Activated CD8-positive, alpha-beta memory T cell treated with anti-CD3 and anti-CD28 coated beads, Interleukin-2, amount 50 U/mL, for 1 hour (primary cell): ENCODE measurements around the gene RNGTT.

Experiments
- DNase-seq: peaks from one replicate; pipeline ENCODE4 v3.0.0-alpha.2; 2020; ENCODE audit errors: extremely low read depth

Gene RNGTT

DNA sequence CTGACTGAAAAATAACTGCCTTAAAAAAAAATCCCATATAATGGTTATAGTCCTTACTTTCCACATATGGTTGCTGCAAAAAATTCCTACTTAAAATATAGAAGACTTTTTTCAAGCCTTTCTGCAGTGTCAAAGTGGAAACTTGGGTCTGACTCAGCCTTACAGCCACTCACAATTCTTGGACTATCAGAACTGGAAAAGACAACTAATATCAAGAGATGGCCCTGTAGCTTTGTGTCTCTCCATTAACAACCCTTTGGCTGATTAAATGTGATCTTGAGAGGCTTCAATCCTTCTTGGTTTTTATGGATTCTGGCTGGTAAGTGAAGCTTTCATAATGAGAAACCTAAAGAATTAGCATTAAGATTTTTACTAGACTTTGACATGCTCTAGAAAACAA is 307.8 kb downstream of the RNGTT start:
- DNase-seq, result no peak

DNA sequence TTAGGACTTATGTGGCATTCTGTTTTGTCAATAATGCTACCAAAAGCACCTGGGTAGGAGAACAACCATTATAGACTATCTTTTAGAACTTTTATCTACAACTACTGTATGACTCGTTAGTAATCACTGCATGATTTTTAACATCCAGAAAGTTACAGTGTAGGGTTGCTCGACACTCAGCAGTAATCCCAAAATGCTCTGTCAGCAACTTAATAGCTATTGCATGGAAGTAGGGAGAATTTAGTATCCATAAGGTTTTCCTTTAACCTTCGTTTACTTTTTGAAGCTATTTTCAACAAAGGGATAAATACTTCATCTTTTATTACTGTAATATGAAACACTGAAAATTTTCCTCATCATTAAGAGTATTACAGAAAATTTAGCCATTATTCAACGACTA is 309.5 kb downstream of the RNGTT start:
- DNase-seq, result no peak

DNA sequence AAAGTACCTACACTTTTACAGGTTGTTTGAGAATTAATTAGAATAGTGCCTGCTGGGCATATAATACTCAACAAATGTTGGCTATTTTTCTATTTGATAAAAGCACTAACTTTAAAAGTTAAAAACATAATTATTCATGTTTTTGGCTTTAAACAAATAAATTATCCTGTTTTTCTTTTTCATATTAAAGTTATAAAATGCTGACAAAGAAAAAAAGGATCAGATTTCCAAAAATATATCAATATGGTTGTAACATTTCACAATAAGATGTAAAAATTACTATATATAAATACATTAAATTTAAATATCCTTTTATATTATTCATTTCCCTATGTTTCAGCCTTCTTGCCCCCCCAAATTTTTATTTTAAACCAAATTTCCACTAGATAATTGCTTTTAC is 312.0 kb downstream of the RNGTT start:
- DNase-seq, result no peak

DNA sequence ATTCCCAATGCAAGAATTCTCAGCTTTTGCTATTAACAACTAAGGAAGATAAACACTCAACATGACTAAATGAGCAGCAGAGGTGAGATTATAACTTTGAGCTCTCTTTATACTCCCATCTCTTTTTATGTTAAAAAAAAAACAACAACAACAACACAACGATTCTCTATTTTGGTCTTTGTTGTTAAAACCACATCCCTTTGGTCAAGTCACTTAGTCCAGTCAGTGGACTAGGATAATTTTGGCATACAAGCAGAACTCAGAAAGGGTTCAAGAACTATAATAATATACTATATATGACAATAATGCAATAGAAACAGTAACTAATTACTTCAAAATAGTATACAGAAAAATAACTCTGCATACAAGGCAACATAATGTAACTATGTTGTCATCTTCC is 312.4 kb downstream of the RNGTT start:
- no peak for DNase-seq

DNA sequence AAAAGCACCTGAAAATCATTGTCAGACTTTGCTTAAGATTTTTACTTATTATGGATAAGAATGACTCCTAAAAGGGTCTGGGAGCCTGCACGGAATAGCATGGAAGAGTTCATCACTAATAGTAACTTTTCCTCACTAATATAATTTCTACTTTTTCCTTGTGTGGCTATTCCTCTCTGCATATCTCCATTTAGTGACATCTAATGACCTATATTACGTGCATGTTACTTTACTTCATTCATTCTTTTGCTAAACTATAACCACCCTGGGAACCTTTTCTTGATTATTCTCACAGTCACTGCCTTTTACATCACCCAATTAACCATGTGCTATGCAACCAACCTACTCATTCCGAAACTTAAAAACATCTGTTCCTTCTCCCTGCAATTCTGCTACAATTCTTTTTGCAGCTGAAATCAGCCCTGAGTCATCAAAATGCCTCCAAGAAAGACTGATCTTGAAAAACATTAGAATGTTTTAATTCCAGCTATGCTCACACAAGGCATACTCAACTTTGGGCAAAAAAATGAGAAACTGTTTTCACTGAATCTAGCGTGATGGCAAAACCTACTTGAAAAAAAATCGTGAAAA is 313.3 kb downstream of the RNGTT start:
- DNase-seq, result no peak

DNA sequence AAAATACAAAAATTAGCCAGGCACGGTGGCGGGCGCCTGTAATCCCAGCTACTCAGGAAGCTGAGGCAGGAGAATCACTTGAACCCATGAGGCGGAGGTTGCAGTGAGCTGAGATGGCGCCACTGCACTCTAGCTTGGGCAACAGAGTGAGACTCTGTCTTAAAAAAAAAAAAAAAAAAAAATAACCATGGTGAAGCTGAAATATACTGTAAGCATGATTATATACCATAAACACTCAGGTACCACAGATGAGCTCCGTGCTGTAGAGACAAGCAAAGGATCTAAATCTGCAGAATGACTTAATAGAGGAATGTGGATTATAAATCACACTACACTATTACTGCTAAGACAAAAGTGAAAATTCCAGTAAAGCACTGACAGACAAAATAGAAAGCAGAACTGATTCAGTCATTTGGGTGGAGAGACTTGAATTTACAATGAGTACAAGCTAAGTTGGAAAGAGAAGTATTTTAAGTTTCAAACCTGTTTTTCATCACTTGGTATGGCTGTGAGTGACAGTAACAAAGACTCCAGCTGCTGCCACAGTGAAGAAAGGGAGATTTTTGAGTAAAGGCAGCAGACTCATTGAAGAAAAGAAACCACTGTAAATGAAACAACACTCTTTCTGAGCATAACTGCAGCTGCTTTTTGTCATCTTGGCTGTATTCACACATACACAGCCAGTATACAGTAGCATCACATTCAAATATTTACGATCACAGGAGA is 322.1 kb downstream of the RNGTT start:
- no peak for DNase-seq

DNA sequence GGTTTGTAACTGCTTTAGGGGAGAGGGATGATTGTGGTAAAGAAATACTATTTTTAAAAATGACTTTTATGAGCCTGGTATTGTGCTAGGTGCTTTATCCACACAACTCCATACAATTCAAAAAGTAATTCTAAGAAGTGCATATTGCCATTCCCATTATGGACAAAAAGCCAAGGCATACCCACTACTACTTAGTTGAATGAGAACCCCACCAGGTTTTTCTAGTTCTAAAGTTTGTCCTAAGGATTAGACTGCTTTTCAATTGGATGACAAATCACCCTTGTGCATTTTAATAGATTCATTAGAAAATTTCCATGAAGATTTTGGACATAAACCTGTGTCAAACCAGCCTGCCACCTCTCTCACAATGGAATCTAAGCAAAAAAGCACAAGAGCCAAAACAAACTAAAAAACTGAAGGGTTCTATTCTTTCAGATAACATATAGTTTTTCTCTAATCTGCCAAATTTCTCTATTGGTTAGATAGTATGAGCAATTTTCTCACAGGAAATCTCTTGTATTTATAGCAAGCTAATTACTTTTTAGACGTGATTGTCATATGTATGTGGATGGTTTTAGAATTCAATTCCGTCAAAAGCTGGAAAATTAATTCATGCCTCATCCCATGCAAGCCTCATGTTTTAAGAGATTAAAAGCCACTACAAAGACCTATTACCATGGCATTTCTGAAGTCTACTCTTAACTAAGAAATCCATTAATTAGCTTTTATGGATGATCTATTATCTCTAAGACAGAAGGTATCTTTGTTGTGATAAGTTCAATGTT is 325.5 kb downstream of the RNGTT start:
- DNase-seq, result no peak

DNA sequence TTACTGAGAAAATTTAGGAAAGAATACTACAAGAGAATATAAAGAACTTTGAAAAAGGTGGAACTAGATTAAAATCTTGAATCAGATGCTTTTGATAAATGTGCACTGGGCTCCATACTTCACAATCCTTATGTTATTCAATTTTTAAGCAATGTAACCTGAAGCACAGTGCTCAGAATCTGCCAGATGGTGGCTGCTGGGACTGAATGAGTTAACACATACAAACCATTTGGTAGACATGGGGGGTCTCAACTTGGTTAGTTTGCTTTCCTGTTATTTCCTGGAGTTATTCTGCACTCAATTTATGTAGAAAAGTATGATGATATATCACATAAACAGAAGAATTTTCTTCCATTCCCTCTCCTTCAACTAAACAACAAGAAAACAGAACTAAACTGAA is 326.5 kb downstream of the RNGTT start:
- DNase-seq, result no peak

DNA sequence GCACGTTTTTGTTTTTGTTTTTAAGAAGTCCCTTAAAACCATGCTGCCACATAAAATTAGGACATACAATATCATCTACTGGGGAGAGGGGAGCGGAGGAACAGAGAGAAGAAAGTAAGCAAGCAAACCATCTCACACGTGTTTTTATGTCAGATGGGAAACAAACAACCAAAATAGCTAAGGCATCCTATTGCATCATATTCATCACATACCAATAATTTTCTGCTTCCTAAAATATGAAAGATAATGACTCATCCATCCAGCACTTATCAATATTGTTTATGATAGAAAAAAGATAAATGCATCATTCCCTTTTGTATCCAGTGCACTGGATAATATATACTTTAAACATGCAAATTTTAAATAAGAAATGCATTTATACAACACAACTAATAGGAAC is 329.6 kb downstream of the RNGTT start:
- DNase-seq, result no peak

DNA sequence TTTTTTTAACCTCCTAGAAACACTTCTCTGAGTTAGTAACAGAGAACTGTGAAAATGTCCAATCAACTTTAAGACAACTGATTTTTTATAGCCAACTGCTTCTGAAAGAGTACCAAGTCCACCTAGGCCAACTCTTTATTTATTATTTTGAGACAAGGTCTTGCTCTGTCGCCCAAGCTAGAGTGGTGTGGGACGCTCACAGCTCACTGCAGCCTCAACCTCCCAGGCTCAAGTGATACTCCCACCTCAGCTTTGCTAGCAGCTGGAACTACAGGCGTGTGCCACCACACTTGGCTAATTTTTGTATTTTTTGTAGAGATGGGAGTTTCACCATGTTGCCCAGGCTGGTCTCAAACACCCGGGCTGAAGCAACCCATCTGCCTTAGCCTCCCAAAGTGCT is 331.6 kb downstream of the RNGTT start:
- DNase-seq, result no peak

DNA sequence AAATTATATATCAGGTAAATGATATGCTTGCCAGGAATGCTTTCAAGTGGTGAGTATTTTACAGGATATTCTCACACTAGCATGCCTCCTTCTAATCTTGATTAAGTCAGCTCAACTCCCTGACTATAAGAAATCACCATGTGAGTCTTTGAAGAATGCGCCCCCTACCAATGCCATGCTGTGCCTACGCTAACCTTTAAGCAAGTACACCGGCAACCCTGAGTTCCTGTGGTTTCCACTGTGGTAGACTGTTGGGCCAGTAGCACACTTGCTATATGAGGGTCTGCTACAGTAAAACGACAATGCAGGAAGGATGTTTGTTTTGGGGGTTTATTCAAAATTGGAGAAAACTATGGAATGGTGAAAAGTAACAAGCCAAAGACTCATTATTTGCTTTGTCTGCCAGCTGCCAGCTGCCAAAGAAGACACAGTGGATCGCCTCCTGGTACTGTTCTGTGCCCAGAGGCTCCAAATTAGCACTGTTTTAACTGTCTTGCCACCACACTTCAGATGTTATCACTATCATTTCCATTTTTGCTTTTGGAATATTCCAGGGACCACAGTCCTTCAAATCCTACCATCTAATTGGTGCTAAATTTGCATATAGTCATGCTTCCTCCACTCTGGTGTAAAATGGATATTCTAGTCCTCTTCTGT is 333.5 kb downstream of the RNGTT start:
- DNase-seq, result no peak

DNA sequence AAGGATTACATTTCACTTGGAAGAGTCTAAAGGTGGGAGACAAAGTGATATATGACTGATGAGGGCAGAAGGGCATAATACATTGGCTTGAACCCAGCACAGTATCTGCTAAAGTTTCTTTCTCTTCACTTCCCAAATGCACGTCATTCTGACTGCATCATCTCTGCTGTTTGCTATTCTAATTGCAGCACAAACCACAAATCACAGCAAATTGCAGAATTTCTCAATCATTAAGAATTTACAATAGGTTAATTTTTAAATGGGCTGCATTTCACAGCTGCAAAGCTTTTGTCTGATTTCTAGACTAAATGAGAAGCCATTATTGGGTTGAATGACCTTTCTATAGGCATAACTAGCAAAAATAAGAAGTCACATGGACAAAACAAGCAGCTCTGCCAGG is 337.0 kb downstream of the RNGTT start:
- DNase-seq, result no peak

DNA sequence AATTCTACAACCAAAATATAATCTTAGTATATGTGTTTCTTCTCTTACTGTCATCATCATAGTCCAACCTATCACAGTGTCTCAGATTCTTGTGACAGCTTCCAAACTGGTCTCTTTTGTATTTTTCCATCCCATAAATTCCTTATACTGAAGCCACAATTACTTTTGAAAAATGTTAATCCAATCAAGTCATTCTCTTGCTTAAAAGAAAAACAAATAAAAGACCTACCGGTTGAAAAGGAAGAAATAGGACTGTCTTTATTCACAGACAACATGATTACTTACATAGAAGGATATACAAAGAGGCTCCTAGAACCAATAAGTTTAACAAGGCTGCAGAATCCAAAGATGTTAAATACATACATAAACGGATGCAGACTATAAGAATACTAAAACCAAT is 339.9 kb downstream of the RNGTT start:
- no peak for DNase-seq

DNA sequence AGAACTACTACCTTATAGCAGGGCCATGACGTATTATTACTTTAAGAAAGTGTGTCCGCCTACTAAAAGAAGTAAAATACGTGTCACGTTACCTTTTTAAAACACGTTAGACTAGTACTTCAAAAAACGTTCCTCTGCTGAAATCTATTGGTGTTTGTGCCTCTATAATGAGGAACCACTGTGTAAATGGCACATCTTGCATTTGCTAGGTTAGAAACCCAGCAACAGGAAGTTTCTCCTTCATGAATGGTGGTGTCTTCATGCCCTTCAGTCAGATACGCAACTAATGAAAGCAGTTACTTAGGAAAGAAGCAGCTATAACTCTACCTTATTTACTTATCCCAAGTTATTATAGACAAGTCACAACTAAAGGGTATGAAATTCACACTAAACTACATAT is 343.5 kb downstream of the RNGTT start:
- DNase-seq, result no peak

DNA sequence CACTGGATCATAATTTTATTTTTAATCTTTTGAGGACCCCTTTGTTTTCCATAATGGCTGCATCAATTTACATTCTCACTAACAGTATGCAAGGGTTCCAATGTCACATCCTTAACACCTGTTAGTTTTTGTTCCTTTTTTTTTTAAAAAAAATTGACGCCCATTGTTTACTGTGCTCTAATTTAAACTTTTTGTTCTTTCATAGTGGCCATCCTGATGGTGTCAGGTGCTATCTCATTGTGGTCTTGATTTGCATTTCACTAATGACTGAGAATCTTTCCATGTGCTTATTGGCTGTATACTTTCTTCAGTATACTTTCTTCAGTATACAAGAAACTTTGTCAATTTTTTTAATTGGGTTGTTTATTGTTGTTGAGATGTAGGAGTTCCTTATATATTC is 347.0 kb downstream of the RNGTT start:
- no peak for DNase-seq

DNA sequence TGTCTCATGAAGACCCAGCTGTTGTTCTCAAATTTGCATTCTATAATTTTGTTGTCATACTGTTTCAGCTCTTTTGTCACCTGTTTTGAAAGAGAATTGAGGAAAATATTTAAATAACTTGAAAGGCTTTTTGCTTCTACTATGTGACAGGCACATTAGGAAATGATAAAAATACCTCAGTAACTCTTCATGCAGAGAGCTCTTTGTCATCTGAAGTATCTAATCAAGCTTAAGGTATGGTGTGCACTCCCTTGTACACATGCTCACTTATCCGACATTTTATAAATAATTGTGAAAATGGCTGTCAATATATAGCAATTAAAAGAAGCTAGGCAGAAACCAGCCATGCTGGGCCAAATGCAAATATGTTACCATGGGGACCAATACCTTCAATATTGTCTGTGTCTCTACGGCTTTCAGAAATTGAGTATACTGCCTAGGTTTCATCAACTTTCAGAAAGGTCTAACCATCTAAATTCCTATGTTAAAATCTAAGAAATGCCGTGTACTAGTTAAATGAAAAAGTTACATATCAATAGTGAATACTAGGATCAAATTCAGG is 349.0 kb downstream of the RNGTT start:
- no peak for DNase-seq

DNA sequence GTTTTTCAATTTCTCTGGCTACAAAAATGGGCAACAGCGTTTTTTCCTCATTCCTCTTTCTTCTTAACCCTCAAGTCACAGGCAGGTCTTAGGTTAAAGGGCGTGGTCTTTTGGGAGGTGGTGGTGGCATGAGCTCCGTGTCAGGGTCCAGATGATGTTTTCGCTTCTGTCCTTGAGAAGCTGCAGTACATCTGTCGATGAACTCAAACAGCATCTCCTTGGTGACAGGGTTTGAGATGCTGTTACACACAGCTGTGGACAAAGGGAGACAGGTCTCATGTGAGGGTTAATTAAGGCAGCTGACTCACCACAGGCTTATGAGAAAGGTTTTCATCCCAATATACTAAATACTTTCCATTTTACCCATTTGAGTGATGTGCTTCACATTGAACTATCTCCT is 350.8 kb downstream of the RNGTT start:
- DNase-seq, result no peak

DNA sequence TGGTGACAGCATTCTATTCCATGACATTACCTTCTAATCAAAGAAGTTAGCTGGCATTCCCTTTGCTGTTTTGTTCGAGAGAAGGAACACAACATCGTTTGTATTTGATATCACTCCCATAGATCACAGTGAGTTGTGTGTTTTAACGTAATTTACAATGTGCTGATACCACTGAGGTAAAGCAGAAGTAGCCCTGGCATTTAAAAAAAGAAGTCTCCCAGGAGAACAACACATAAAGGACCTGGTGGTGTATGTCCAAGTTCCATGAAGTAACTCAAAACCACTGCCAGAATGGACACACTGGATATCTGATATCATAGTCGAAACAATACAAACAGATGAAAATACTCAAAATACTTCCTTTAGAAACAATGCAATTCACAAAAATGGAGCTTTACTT is 351.7 kb downstream of the RNGTT start:
- no peak for DNase-seq

DNA sequence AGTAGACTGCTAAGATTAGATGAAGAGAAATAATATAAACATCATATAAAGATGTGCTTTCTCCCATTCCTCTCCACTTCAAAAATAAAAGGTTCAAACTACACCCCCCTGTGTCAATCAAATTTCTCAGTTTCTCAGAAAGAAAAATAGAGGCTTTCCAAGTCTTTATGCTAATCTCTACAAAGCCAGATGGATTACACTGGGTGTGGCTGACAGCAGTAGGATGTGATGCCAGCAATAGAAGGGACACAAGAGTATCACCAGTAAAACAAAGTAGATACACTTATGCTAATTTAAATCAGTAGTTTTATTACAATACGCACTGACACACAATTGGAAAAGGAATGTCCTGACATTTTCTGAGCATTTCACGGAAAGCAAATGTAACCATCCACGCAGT is 353.4 kb downstream of the RNGTT start:
- no peak for DNase-seq

DNA sequence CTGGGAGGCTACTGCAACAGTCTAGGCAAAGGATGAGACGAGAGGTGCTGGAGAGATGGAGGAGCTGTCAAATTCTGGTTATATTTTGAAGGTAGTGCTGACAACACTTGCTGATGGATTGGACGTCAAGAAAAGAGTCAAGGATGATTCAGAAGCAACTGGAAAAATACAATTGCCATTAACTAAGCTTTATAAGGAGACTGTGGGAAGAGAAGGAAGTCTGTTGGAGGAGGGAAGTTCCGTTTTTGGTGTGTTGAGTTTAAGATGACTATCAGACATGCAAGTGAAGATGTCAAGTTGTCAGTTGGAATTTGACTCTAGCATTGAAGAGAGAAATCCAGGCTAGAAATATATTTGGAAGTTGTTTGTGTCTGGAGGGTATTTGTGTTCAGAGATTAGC is 358.1 kb downstream of the RNGTT start:
- DNase-seq, result no peak

DNA sequence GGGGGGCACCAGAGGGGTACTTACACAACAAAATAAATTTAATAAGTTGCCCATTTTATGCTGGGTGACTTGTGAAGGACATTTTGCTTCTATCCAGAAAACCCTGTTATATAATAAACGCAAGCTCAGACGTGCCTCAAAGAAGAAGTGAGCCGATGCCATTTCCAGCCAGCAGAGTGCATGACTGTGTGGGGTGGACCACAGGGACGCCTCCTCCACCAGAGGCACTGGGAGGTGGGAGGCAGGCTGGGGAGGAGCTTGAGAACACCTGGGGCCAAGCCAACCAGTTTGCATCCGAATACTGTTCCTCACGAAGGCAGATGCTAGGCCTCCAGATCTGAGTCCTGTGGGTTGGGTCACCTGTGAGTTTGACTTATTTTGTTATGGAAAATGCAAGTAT is 363.8 kb downstream of the RNGTT start:
- no peak for DNase-seq

DNA sequence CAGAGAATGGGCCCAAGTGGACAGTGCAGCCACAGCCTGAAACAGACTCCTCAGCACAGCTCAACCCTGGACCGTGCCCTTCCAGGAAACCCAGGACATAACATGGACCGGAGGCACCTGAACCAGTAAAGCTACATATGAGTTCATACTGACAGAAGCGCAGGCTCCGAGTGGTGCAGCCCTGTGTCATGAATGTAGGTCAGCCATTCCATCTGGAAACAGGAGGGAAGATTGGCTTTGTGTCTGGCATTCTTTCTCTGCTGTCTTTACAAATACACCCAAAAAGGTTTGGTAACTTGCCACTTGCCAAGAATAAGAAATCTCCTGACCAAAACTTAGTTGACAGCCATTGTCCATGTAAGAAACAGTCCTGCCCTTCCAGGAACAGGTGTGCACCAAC is 366.6 kb downstream of the RNGTT start:
- DNase-seq, result no peak
